SK-N-SH (cell line): ENCODE results near the gene ALDH1L1. TPM values are rescaled to one million over a fixed set of nuclear protein-coding genes. Genes with fewer than 3 reads are reported as not detected.

Experiments
- CTCF ChIA-PET: fragments of 300-600, 350-600 bp; formaldehyde crosslinking; extraction: SDS; loops from one replicate; lab custom pipeline; 2021; lab: Yijun Ruan, JAX
- POLR2A ChIA-PET: fragments of 350-600 bp; sonication (Branson Sonifier 250); formaldehyde crosslinking; extraction: SDS; loops from one replicate; lab custom pipeline; 2020; ENCODE audit warnings: antibody characterized with exemption, inconsistent platforms; lab: Yijun Ruan, JAX
- DNase-seq: peaks from one replicate; pipeline ENCODE4 v3.0.0; 2012
- H2AFZ ChIP-seq: fragments of 200-600 bp; sonication (generic); 2 replicates; pipeline ENCODE4 v1.8.1; 2016; ENCODE audit warnings: antibody characterized with exemption, mild to moderate bottlenecking, low read depth
- H3F3A ChIP-seq: fragments of 200-600 bp; sonication (generic); replicated peaks from 2 replicates; pipeline ENCODE3; 2016; ENCODE audit warnings: antibody characterized with exemption, mild to moderate bottlenecking; ENCODE audit not compliant: insufficient read depth
- H3K27ac ChIP-seq, 2 experiments: fragments of 200-500 bp in 1 of 2; fragments of 200-600 bp in 1 of 2; sonication (Bioruptor generic) in 1 of 2; sonication (generic), shearing (Covaris generic) in 1 of 2; 2 replicates each; pipeline versions ENCODE4 v1.5.1 to v1.6.1; 2014 to 2016; ENCODE audit warnings: low read depth in 2 of 2, inconsistent platforms in 1 of 2, low read length in 1 of 2, mild to moderate bottlenecking in 1 of 2, mixed read lengths in 1 of 2
- H3K27me3 ChIP-seq: fragments of 200-600 bp; sonication (generic), shearing (Covaris generic); 2 replicates; pipeline ENCODE4 v1.6.1; 2016; ENCODE audit warnings: mixed run types; ENCODE audit not compliant: insufficient read depth
- H3K36me3 ChIP-seq, 2 experiments: fragments of 200-500 bp in 1 of 2; fragments of 200-600 bp in 1 of 2; sonication (Bioruptor generic) in 1 of 2; sonication (generic) in 1 of 2; replicated peaks in 1 of 2; 2 replicates each; pipeline versions ENCODE3 to v1.5.1; 2014 to 2016; ENCODE audit warnings: low read length in 1 of 2, mild to moderate bottlenecking in 1 of 2; ENCODE audit not compliant: insufficient read depth in 2 of 2, control insufficient read depth in 1 of 2
- H3K4me1 ChIP-seq, 2 experiments: fragments of 200-500 bp in 1 of 2; fragments of 200-600 bp in 1 of 2; sonication (Bioruptor generic) in 1 of 2; sonication (generic), shearing (Covaris generic) in 1 of 2; 2 replicates each; pipeline versions ENCODE4 v1.5.1 to v1.6.1; 2014 to 2016; ENCODE audit warnings: low read depth in 1 of 2, low read length in 1 of 2, mixed run types in 1 of 2; ENCODE audit not compliant: insufficient read depth in 2 of 2, control insufficient read depth in 1 of 2
- H3K4me2 ChIP-seq: fragments of 200-600 bp; sonication (generic), shearing (Covaris generic); 2 replicates; pipeline ENCODE4 v1.6.1; 2017; ENCODE audit warnings: mixed run types
- H3K4me3 ChIP-seq, 2 experiments: fragments of 200-500 bp in 1 of 2; fragments of 200-600 bp in 1 of 2; sonication (Bioruptor generic) in 1 of 2; sonication (generic), shearing (Covaris generic) in 1 of 2; 2 replicates each; pipeline versions ENCODE4 v1.5.1 to v1.8.1; 2014 to 2016; ENCODE audit warnings: low read depth in 2 of 2, inconsistent platforms in 1 of 2, low read length in 1 of 2, mild to moderate bottlenecking in 1 of 2, mixed read lengths in 1 of 2, moderate library complexity in 1 of 2
- H3K79me2 ChIP-seq: fragments of 200-600 bp; sonication (generic); 2 replicates; pipeline ENCODE4 v1.8.1; 2017; ENCODE audit warnings: mild to moderate bottlenecking; ENCODE audit not compliant: insufficient read depth
- H3K9ac ChIP-seq: fragments of 200-600 bp; sonication (generic); 2 replicates; pipeline ENCODE4 v1.6.1; 2017; ENCODE audit warnings: mixed run types
- H3K9me2 ChIP-seq: fragments of 200-600 bp; sonication (generic); 2 replicates; pipeline ENCODE4 v1.6.1; 2017; ENCODE audit warnings: mixed run types
- H3K9me3 ChIP-seq: fragments of 200-600 bp; sonication (generic); 2 replicates; pipeline ENCODE4 v1.6.1; 2017; ENCODE audit warnings: mixed run types, mild to moderate bottlenecking, moderate library complexity
- H4K20me1 ChIP-seq: fragments of 200-600 bp; sonication (generic); 2 replicates; pipeline ENCODE4 v1.6.1; 2017; ENCODE audit warnings: mild to moderate bottlenecking, mixed run types; ENCODE audit not compliant: insufficient read depth
- CHD2 ChIP-seq: fragments of 150-350 bp; IDR thresholded peaks from 2 replicates; pipeline ENCODE4 v1.6.1; 2018; ENCODE audit warnings: low read length; ENCODE audit not compliant: partially characterized antibody
- ELF1 ChIP-seq: IDR thresholded peaks from 2 replicates; pipeline ENCODE4 v1.4.0; 2012
- EP300 ChIP-seq, 2 experiments: IDR thresholded peaks; 2 replicates each; pipeline versions ENCODE4 v1.4.0 to v1.6.1; 2012; ENCODE audit warnings: borderline replicate concordance in 1 of 2, low read depth in 1 of 2, low read length in 1 of 2
- EZH2phosphoT487 ChIP-seq: fragments of 200-600 bp; sonication (generic); IDR thresholded peaks from 2 replicates; pipeline ENCODE4 v1.6.1; 2017; ENCODE audit warnings: low read depth, mixed run types, mild to moderate bottlenecking, antibody characterized with exemption, moderate library complexity, borderline replicate concordance
- FOSL2 ChIP-seq: IDR thresholded peaks from 2 replicates; pipeline ENCODE4 v1.4.0; 2012; ENCODE audit warnings: low read depth, mild to moderate bottlenecking, moderate library complexity, borderline replicate concordance
- FOXJ3 ChIP-seq: sonication (generic); formaldehyde crosslinking; IDR thresholded peaks from 2 replicates; pipeline ENCODE4 v1.5.1; 2020; ENCODE audit warnings: mild to moderate bottlenecking, missing genetic modification reagents
- FOXM1 ChIP-seq: IDR thresholded peaks from 2 replicates; pipeline ENCODE4 v1.4.0; 2012; ENCODE audit warnings: low read depth, mild to moderate bottlenecking
- GABPA ChIP-seq: IDR thresholded peaks from 2 replicates; pipeline ENCODE4 v1.4.0; 2012; ENCODE audit warnings: low read depth, mild to moderate bottlenecking
- MEF2A ChIP-seq: IDR thresholded peaks from 2 replicates; pipeline ENCODE4 v1.4.0; 2012; ENCODE audit warnings: low read depth, borderline replicate concordance
- MXI1 ChIP-seq: IDR thresholded peaks from 2 replicates; pipeline ENCODE4 v1.6.1; 2012; ENCODE audit warnings: mild to moderate bottlenecking, low read depth, low read length, improper control_type of control experiment
- NFIC ChIP-seq: IDR thresholded peaks from 2 replicates; pipeline ENCODE4 v1.4.0; 2012; ENCODE audit warnings: borderline replicate concordance
- PBX3 ChIP-seq: IDR thresholded peaks from 2 replicates; pipeline ENCODE4; 2012
- POLR2AphosphoS5 ChIP-seq: IDR thresholded peaks from 2 replicates; pipeline ENCODE4 v1.6.1; 2012; ENCODE audit warnings: low read depth, low read length
- RAD21 ChIP-seq: IDR thresholded peaks from 2 replicates; pipeline ENCODE4 v1.6.1; 2012; ENCODE audit warnings: mild to moderate bottlenecking, low read length
- RCOR1 ChIP-seq: fragments of 150-350 bp; IDR thresholded peaks from 2 replicates; pipeline ENCODE4 v1.6.1; 2017; ENCODE audit warnings: antibody characterized with exemption, low read length
- RXRA ChIP-seq: IDR thresholded peaks from 2 replicates; pipeline ENCODE4 v1.4.0; 2012; ENCODE audit warnings: low read depth, mild to moderate bottlenecking, borderline replicate concordance
- SIN3A ChIP-seq: IDR thresholded peaks from 2 replicates; pipeline ENCODE4 v1.6.1; 2012; ENCODE audit warnings: low read depth, mild to moderate bottlenecking, low read length, moderate library complexity, borderline replicate concordance
- SMC3 ChIP-seq: IDR thresholded peaks from 2 replicates; pipeline ENCODE4 v1.6.1; 2012; ENCODE audit warnings: low read depth, low read length, improper control_type of control experiment
- WGBS: methylation state at CpG from one replicate; pipeline ENCODE4 v1.1.6; 2017; ENCODE audit warnings: low lambda C conversion rate; 5-methylcytosine and 5-hydroxymethylcytosine counted together
- polyA plus RNA-seq, 3 experiments: library from polyadenylated mRNA; depleted of rRNA; stranded (reverse); fragments of >200 nt; gene quantifications; 2 replicates each; pipeline ENCODE4 v1.2.3, GENCODE V29; 2012
- TF ChIP-seq, protein P1 (sequence below): fragments of 150-350 bp; IDR thresholded peaks from 2 replicates; pipeline ENCODE4 v1.6.1; 2016; ENCODE audit warnings: mild to moderate bottlenecking, low read depth, low read length
- TF ChIP-seq, protein P2 (sequence below): fragments of 150-350 bp; IDR thresholded peaks from 2 replicates; pipeline ENCODE4 v1.6.1; 2017; ENCODE audit warnings: antibody characterized with exemption, low read length, low read depth, borderline replicate concordance
- TF ChIP-seq, protein P3 (sequence below): IDR thresholded peaks from 2 replicates; pipeline ENCODE4 v1.4.0; 2012; ENCODE audit warnings: low read depth, borderline replicate concordance

The ALDH1L1 gene
- polyA plus RNA-seq, 1 of the 3 experiments (the other 2 are of a cell fraction), result not detected

- CTCF ChIA-PET, result interaction anchor here (1.2 to 1.7 kb wide), 2 partner anchors 22 to 42 kb away, joined by 6 read pairs; no protein-coding TSS in a partner anchor
Observed at GRCh38 chr3:126156468-126156867, 23.9 kb downstream of the ALDH1L1 start.

DNA sequence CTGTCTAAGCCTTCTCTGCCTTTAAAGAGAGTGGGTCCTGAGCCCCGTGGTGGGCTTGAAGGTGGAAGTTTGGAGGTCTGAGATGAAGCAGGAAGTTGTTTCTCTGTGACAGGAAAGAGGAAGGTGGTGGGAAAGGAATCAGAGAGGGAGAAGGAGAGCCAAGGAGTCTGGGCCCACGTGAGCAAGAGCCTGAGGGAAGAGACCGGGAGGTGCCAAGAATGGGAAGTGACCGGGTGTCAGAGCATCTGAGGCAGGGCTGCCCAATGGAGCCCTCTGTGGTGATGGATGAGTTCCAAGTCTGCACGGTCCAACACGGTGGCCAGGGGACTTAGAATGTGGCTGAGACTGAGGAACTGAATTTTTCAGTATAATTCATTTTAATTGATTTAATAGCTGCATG lies 24.6 kb downstream of the ALDH1L1 start:
- no peaks in the 10 kb centered on the region for H4K20me1 ChIP-seq
- no peak overlapping the region for H3K9ac ChIP-seq
- peaks cover 0 to 4% of the 10 kb centered on the region in 2 experiments; a peak in 1 of 4 replicates for H3K4me1 ChIP-seq
- H3K9me2 ChIP-seq, result no peaks in the 10 kb centered on the region
- H3K27ac ChIP-seq, result no peak overlapping the region
- 48% methylated on average over 6 of the region's 6 CpGs for WGBS
- ChIA-PET POLR2A (no interaction called here), CTCF (interaction anchor here (1.2 to 1.7 kb wide), 2 partner anchors 22 to 42 kb away, joined by 6 read pairs; no protein-coding TSS in a partner anchor)
- no peak overlapping the region for H3K4me2 ChIP-seq
- no peak for DNase-seq
- no peaks in the 10 kb centered on the region for H3K79me2 ChIP-seq
- H3K9me3 ChIP-seq, result no peaks in the 10 kb centered on the region
- TF ChIP-seq, protein P1, sequence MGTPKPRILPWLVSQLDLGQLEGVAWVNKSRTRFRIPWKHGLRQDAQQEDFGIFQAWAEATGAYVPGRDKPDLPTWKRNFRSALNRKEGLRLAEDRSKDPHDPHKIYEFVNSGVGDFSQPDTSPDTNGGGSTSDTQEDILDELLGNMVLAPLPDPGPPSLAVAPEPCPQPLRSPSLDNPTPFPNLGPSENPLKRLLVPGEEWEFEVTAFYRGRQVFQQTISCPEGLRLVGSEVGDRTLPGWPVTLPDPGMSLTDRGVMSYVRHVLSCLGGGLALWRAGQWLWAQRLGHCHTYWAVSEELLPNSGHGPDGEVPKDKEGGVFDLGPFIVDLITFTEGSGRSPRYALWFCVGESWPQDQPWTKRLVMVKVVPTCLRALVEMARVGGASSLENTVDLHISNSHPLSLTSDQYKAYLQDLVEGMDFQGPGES, result no peak
- TF ChIP-seq SIN3A, result no peak
- TF ChIP-seq SMC3, result no peak
- no peak for TF ChIP-seq FOXJ3 (CRISPR knock-in tag)
- no peak for TF ChIP-seq FOSL2
- TF ChIP-seq ELF1, result no peak
- TF ChIP-seq EZH2phosphoT487, result no peak
- TF ChIP-seq RAD21, result no peak
- no peak for TF ChIP-seq NFIC
- TF ChIP-seq, protein P2, sequence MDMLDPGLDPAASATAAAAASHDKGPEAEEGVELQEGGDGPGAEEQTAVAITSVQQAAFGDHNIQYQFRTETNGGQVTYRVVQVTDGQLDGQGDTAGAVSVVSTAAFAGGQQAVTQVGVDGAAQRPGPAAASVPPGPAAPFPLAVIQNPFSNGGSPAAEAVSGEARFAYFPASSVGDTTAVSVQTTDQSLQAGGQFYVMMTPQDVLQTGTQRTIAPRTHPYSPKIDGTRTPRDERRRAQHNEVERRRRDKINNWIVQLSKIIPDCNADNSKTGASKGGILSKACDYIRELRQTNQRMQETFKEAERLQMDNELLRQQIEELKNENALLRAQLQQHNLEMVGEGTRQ, result no peak
- TF ChIP-seq PBX3, result no peak
- no peak for TF ChIP-seq RCOR1
- no peak for TF ChIP-seq CHD2
- no peak for TF ChIP-seq POLR2AphosphoS5
- TF ChIP-seq GABPA, result no peak
- TF ChIP-seq MXI1, result no peak
- TF ChIP-seq RXRA, result no peak
- TF ChIP-seq FOXM1, result no peak
- H3K27me3 ChIP-seq, result no peaks in the 10 kb centered on the region; the same call in 1 of the 2 replicates
- H3F3A ChIP-seq, result no peaks in the 10 kb centered on the region
- no peaks in the 10 kb centered on the region for H3K36me3 ChIP-seq
- H2AFZ ChIP-seq, result no peak overlapping the region
- H3K4me3 ChIP-seq, result no peak overlapping the region

More at GRCh38 chr3:126156468-126156867, 23.9 kb downstream of the ALDH1L1 start:
- DNase-seq, result peak; percentile 60
- no peak overlapping the region for H3K4me3 ChIP-seq
- 73% methylated on average over 7 of the region's 8 CpGs for WGBS
- no peak overlapping the region for H3K4me2 ChIP-seq
- no peaks in the 10 kb centered on the region for H4K20me1 ChIP-seq
- H3K27ac ChIP-seq, result no peak overlapping the region
- no peaks in the 10 kb centered on the region for H3K27me3 ChIP-seq
- no peak overlapping the region for H3K9ac ChIP-seq
- TF ChIP-seq FOSL2 (no peak), MEF2A (no peak), EP300 (IDR thresholded peaks at IDR 0.05; ENCODE audit: borderline replicate concordance in 1 of 2, low read depth in 1 of 2, low read length in 1 of 2) (no peak), NFIC (no peak)
- TF ChIP-seq, protein P3, sequence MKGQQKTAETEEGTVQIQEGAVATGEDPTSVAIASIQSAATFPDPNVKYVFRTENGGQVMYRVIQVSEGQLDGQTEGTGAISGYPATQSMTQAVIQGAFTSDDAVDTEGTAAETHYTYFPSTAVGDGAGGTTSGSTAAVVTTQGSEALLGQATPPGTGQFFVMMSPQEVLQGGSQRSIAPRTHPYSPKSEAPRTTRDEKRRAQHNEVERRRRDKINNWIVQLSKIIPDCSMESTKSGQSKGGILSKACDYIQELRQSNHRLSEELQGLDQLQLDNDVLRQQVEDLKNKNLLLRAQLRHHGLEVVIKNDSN, result peak; percentile 74; the same call in 1 of the 2 replicates
- TF ChIP-seq, protein P1, result no peak
- peaks cover 0 to 4% of the 10 kb centered on the region in 2 experiments; a peak in 1 of 4 replicates for H3K4me1 ChIP-seq
- H2AFZ ChIP-seq, result no peak overlapping the region
- no peaks in the 10 kb centered on the region for H3F3A ChIP-seq
- H3K9me2 ChIP-seq, result no peaks in the 10 kb centered on the region
- POLR2A ChIA-PET, result no interaction called here
- H3K9me3 ChIP-seq, result no peaks in the 10 kb centered on the region
- no peaks in the 10 kb centered on the region for H3K79me2 ChIP-seq
- no peaks in the 10 kb centered on the region for H3K36me3 ChIP-seq
